HG03064 (cell line): Measurements from ENCODE around the gene NUTF2.
A peak's percentile ranks its signal among the peaks of the same experiment; 100 is the strongest.
"Not testable (repeated sequence)": the region's sequence is repeated elsewhere in the genome, so short reads cannot be mapped to it uniquely, and the experiment has no call there.

Source experiments
- ATAC-seq: cut with Tn5 transposase; IDR thresholded peaks from one replicate; pipeline ENCODE4 v1.9.1; 2021; ENCODE audit warnings: low read depth; ENCODE audit not compliant: unreplicated experiment

NUTF2 gene

GRCh38 chr16:67837190-67837589 is 9.5 kb upstream of the NUTF2 start:
- not testable (repeated sequence) for ATAC-seq

GRCh38 chr16:67837811-67838210 is 8.9 kb upstream of the NUTF2 start:
- no peak for ATAC-seq

GRCh38 chr16:67841198-67841815 is 5.4 kb upstream of the NUTF2 start:
- no peak for ATAC-seq

- ATAC-seq, result peak; percentile 46
These were observed 4.8 kb upstream of the NUTF2 start, which contains the start of gene THAP11 for GRCh38 chr16:67841816-67842508. Gene THAP11 (plus strand): TSS chr16:67842320. CDS start chr16:67842555, 235 bp downstream.

GRCh38 chr16:67842509-67843342 is 4.0 kb upstream of the NUTF2 start:
- no peak for ATAC-seq

- ATAC-seq, result no peak
These were observed 3.4 kb upstream of the NUTF2 start for GRCh38 chr16:67843343-67843765.

- no peak for ATAC-seq
These were observed 2.2 kb upstream of the NUTF2 start for GRCh38 chr16:67844497-67844896.

- ATAC-seq, result no peak
These were observed 1.3 kb upstream of the NUTF2 start for GRCh38 chr16:67845291-67846062.

- no peak for ATAC-seq
These were observed 742 bp upstream of the NUTF2 start for GRCh38 chr16:67846063-67846319.

- peak; percentile 37 for ATAC-seq
These were observed 530 bp downstream of the NUTF2 start, which contains the start of gene CENPT for GRCh38 chr16:67847064-67847861. Gene CENPT (minus strand): TSS chr16:67847693. CDS start chr16:67833859, 13,834 bp downstream.

- ATAC-seq, result no peak
These were observed 1.4 kb downstream of the NUTF2 start for GRCh38 chr16:67848118-67848517.

GRCh38 chr16:67853670-67854069 is 6.9 kb downstream of the NUTF2 start:
- ATAC-seq, result no peak

GRCh38 chr16:67855789-67856188 is 9.1 kb downstream of the NUTF2 start:
- no peak for ATAC-seq

GRCh38 chr16:67856927-67857546 is 10.3 kb downstream of the NUTF2 start:
- no peak for ATAC-seq

GRCh38 chr16:67857547-67858233 is 11.0 kb downstream of the NUTF2 start:
- ATAC-seq, result no peak

- no peak for ATAC-seq
These were observed 11.8 kb downstream of the NUTF2 start for GRCh38 chr16:67858500-67858899.

GRCh38 chr16:67860589-67861398 is 14.1 kb downstream of the NUTF2 start:
- no peak for ATAC-seq

- no peak for ATAC-seq
These were observed 15.1 kb downstream of the NUTF2 start for GRCh38 chr16:67861877-67862276.
